Left lung (tissue), 10 donors: ENCODE measurements around the gene CTIF. TPM values are rescaled to one million over a fixed set of nuclear protein-coding genes. Genes with fewer than 3 reads are reported as not detected.

Experiments
- ATAC-seq: fragments of 200-7000 bp; cut with Tn5 transposase; one replicate; pipeline ENCODE4 v1.9.1; 2020; ENCODE audit warnings: moderate library complexity
- DNase-seq, 4 donors: peaks; one replicate each; pipeline ENCODE4 v3.0.0-alpha.2; 2013 to 2020
- H3K27ac ChIP-seq, 2 donors: fragments of 200-600 bp; sonication (generic) in 1 of 2; one replicate each; pipeline versions ENCODE4 v1.5.0 to v1.8.0; 2020 to 2021
- H3K27me3 ChIP-seq, 2 donors: fragments of 200-600 bp; sonication (generic) in 1 of 2; one replicate each; pipeline versions ENCODE4 v1.5.0 to v1.8.0; 2020 to 2021
- H3K36me3 ChIP-seq, 2 donors: fragments of 200-600 bp; sonication (generic) in 1 of 2; one replicate each; pipeline versions ENCODE4 v1.5.0 to v1.8.0; 2020 to 2021
- H3K4me1 ChIP-seq, 2 donors: fragments of 200-600 bp; one replicate each; pipeline ENCODE4 v1.8.0; 2021
- H3K4me3 ChIP-seq, 2 donors: fragments of 200-600 bp; sonication (generic) in 1 of 2; one replicate each; pipeline versions ENCODE4 v1.5.0 to v1.8.0; 2020 to 2021; ENCODE audit warnings: mild to moderate bottlenecking in 1 of 2
- H3K9me3 ChIP-seq, 2 donors: fragments of 200-600 bp; sonication (generic) in 1 of 2; one replicate each; pipeline versions ENCODE4 v1.5.0 to v1.8.0; 2020 to 2021
- CTCF ChIP-seq, 2 donors: fragments of 200-600 bp; sonication (generic) in 1 of 2; IDR thresholded peaks; one replicate each; pipeline versions ENCODE4 v1.5.0 to v1.8.0; 2021; ENCODE audit warnings: antibody characterized with exemption in 2 of 2
- intact Hi-C, 2 donors: fragments of 100-400 bp; cut with DNase I; formaldehyde crosslinking; loops; one replicate each; pipeline versions ENCODE4 v1.11.2 to v1.14.2; 2022
- polyA plus RNA-seq, 6 donors: library from polyadenylated mRNA; unstranded; fragments of 120-200 nt; gene quantifications; one replicate each; pipeline ENCODE4 v1.2.1, GENCODE V29; 2013; ENCODE audit not compliant: insufficient read length in 6 of 6
- total RNA-seq, 2 donors: library from RNA; stranded (reverse); fragmentation: NEBNext Ultra II Directional; extraction: Animal tissue kit (Norgen Biotek cat#: 25700); gene quantifications; one replicate each; pipeline ENCODE4 v1.2.1, GENCODE V29; 2021
- donor health status: DM: no; HTN: yes; CAD: no.
- donor health status: DM: no; HTN: no; CAD: no.

CTIF gene
- total and polyA plus RNA-seq, 8 donors, result 24.9 to 46.1 (median 34.9) TPM

- no peaks in the 10 kb centered on the region for H3K9me3 ChIP-seq
- intact Hi-C loops, result no loop called here
- H3K27ac ChIP-seq, result no peak overlapping the region
- peaks cover 4 to 15% of the 10 kb centered on the region in 2 donors for H3K4me1 ChIP-seq
- DNase-seq (peak in 1 of 4 donors; percentile 22), ATAC-seq (no peak)
- H3K4me3 ChIP-seq, result no peak overlapping the region
- TF ChIP-seq CTCF (IDR thresholded peaks at IDR 0.05), result no peak
- no peaks in the 10 kb centered on the region for H3K27me3 ChIP-seq
- peaks cover 0 to 28% of the 10 kb centered on the region in 2 donors for H3K36me3 ChIP-seq
Measured at GRCh38 chr18:48817021-48817461, 278.2 kb downstream of the CTIF start.

GRCh38 chr18:48818329-48819254 lies 279.8 kb downstream of the CTIF start:
- Histone ChIP-seq H3K36me3 (peaks cover 0 to 28% of the 10 kb centered on the region in 2 donors), H3K27me3 (no peaks in the 10 kb centered on the region), H3K4me3 (no peak overlapping the region), H3K27ac (no peak overlapping the region), H3K4me1 (peaks cover 4 to 11% of the 10 kb centered on the region in 2 donors), H3K9me3 (no peaks in the 10 kb centered on the region)
- DNase-seq (peak in 1 of 4 donors; percentile 24), ATAC-seq (no peak)
- intact Hi-C loops, result no loop called here
- no peak for TF ChIP-seq CTCF (IDR thresholded peaks at IDR 0.05)

DNA sequence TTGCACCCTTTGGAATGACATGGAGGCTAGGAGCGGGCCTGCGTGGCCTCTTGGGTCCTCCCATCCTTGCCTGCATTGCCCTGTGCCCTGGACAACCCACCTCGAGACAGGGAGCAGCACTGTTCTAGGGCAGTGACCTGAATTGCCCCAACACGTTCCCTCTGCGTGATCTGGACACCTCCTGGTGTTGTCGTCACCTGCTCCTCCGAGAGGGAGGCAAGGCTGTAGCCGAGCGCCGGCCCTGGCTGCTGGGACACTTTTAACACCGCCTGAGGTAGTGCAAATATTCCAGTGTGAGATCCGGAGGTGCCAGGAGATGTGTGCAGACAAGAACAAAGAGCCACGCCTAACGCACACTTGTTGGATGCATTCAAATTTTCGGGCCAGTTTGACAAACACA lies 280.4 kb downstream of the CTIF start:
- ATAC-seq, result no peak
- DNase-seq, result peak in 1 of 4 donors; percentile 7
- no peak for TF ChIP-seq CTCF (IDR thresholded peaks at IDR 0.05)

DNA sequence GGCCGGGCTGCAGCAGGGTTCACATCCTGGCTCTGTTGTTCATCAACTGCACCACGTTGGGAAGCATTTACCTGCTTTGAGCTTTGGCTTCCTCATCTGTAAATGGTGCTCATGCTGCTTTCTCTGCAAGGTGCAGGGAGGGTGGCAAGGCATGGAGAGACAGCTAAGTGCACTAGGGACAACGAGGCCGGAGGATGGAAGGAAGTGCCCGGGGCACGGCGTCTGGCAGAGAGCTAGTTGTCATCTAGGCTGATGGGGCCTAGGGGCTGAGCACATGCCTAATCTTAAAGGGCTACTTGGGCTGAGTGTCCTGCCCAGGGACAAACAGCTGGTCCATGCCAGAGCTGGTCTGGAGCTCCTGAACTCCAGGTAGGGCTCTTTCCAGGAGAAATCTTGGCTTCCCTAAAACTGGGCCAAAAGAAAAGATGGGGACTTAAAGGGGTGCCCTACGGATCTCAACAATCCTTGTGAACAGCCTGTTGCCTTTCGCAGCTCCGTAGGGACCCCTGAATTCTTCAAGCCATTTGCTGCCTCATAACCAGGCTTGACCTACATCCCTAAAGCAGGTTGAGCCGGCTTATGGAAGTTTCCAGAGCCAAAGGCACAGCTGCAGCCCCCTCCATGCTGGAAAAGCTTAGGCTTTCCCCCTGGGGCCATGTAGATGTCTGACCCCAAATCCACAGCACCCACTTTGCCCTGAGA lies 281.1 kb downstream of the CTIF start:
- Histone ChIP-seq H3K4me1 (no peaks in the 10 kb centered on the region), H3K4me3 (no peak overlapping the region), H3K36me3 (peaks cover 0 to 28% of the 10 kb centered on the region in 2 donors), H3K27ac (no peak overlapping the region), H3K9me3 (no peaks in the 10 kb centered on the region), H3K27me3 (no peaks in the 10 kb centered on the region)
- DNase-seq (peak in 1 of 4 donors; percentile 24), ATAC-seq (no peak)
- no peak for TF ChIP-seq CTCF (IDR thresholded peaks at IDR 0.05)
- intact Hi-C loops, result no loop called here

More for the DNA sequence above, 280.4 kb downstream of the CTIF start:
- no peak overlapping the region for H3K27ac ChIP-seq
- peaks cover 0 to 5% of the 10 kb centered on the region in 2 donors for H3K4me1 ChIP-seq
- no peak overlapping the region for H3K4me3 ChIP-seq
- no peaks in the 10 kb centered on the region for H3K9me3 ChIP-seq
- H3K27me3 ChIP-seq, result no peaks in the 10 kb centered on the region
- peaks cover 0 to 28% of the 10 kb centered on the region in 2 donors for H3K36me3 ChIP-seq
- intact Hi-C loops, result no loop called here
